Spleen (tissue), 11 donors: ENCODE measurements around the gene TMEM184A. TPM values are rescaled to one million over a fixed set of nuclear protein-coding genes. Genes with fewer than 3 reads are reported as not detected.
"Not testable (repeated sequence)": the region's sequence is repeated elsewhere in the genome, so short reads cannot be mapped to it uniquely, and the experiment has no call there.

Experiments
- DNase-seq: peaks from one replicate; pipeline ENCODE4 v3.0.0-alpha.2; 2020
- H3K27ac ChIP-seq, 8 donors: fragments of 200-600 bp; sonication (generic) in 7 of 8; 1 replicate in 4 of 8; 2 replicates in 4 of 8; pipeline versions ENCODE4 v1.5.0 to v1.8.0; 2016 to 2021; ENCODE audit warnings: inconsistent platforms in 4 of 8, mild to moderate bottlenecking in 4 of 8, moderate library complexity in 1 of 8
- H3K27me3 ChIP-seq, 7 donors: fragments of 200-600 bp; sonication (generic) in 6 of 7; replicated peaks in 1 of 7; 1 replicate in 4 of 7; 2 replicates in 3 of 7; pipeline versions ENCODE4 v1.5.0 to v1.8.0; 2016 to 2021; ENCODE audit warnings: inconsistent platforms in 3 of 7, mild to moderate bottlenecking in 1 of 7
- H3K36me3 ChIP-seq, 6 donors: fragments of 200-600 bp; sonication (generic) in 5 of 6; 1 replicate in 4 of 6; 2 replicates in 2 of 6; pipeline versions ENCODE4 v1.5.0 to v1.8.0; 2016 to 2021; ENCODE audit warnings: inconsistent platforms in 2 of 6
- H3K4me1 ChIP-seq, 6 donors: fragments of 200-600 bp; sonication (generic) in 5 of 6; 1 replicate in 3 of 6; 2 replicates in 3 of 6; pipeline versions ENCODE4 v1.5.0 to v1.8.0; 2016 to 2021; ENCODE audit warnings: inconsistent platforms in 3 of 6
- H3K4me3 ChIP-seq, 8 donors: fragments of 200-600 bp; sonication (generic) in 7 of 8; 1 replicate in 4 of 8; 2 replicates in 4 of 8; pipeline versions ENCODE4 v1.5.0 to v1.8.0; 2016 to 2021; ENCODE audit warnings: inconsistent platforms in 4 of 8, mild to moderate bottlenecking in 4 of 8, moderate library complexity in 2 of 8
- H3K9me3 ChIP-seq, 8 donors: fragments of 200-600 bp; sonication (generic) in 7 of 8; 1 replicate in 4 of 8; 2 replicates in 4 of 8; pipeline versions ENCODE4 v1.5.0 to v1.8.0; 2016 to 2021; ENCODE audit warnings: inconsistent platforms in 4 of 8
- CTCF ChIP-seq, 11 experiments: fragments of 200-600 bp in 7 of 11; fragments of 450-650 bp in 4 of 11; sonication (generic) in 4 of 11; IDR thresholded peaks in 8 of 11; conservative IDR thresholded peaks in 3 of 11; 1 replicate in 7 of 11; 2 replicates in 4 of 11; pipeline versions ENCODE4 v1.4.0 to v1.8.0; 2016 to 2021; ENCODE audit warnings: antibody characterized with exemption in 11 of 11, inconsistent platforms in 4 of 11, mild to moderate bottlenecking in 1 of 11
- POLR2A ChIP-seq, 3 donors: fragments of 450-650 bp; IDR thresholded peaks; one replicate each; pipeline ENCODE4 v1.5.1; 2017; ENCODE audit warnings: antibody characterized with exemption in 3 of 3, mild to moderate bottlenecking in 1 of 3
- POLR2AphosphoS5 ChIP-seq, 3 donors: sonication (generic); formaldehyde crosslinking; IDR thresholded peaks; one replicate each; pipeline ENCODE4 v1.5.1; 2017; ENCODE audit warnings: antibody characterized with exemption in 3 of 3
- WGBS, 5 donors: extraction: QIAGEN DNeasy Blood & Tissue Kit in 3 of 5; methylation state at CpG; one replicate each; pipeline versions ENCODE4 v1.1.5 to v1.1.7; 2013 to 2018; 5-methylcytosine and 5-hydroxymethylcytosine counted together
- intact Hi-C: fragments of 100-400 bp; cut with DNase I; formaldehyde crosslinking; loops from one replicate; pipeline ENCODE4 v1.15.0; 2023; ENCODE audit warnings: low total_unique reads
- polyA plus RNA-seq, 3 donors: library from polyadenylated mRNA; stranded (reverse); fragments of 200-250 nt; gene quantifications; one replicate each; pipeline ENCODE4 v1.2.1, GENCODE V29; 2013
- total RNA-seq, 7 donors: library from RNA; depleted of rRNA in 3 of 7; stranded (reverse); fragments of >200 nt in 3 of 7; fragmentation: NEBNext Ultra II Directional in 4 of 7; extraction: Animal tissue kit (Norgen Biotek cat#: 25700) in 4 of 7; gene quantifications; one replicate each; pipeline versions ENCODE4 v1.1.0 to v1.2.1, GENCODE V29; 2016 to 2021
- donor health status: healthy with polysubstance abuse.
- donor health status: DM: no; HTN: no; CAD: no; lungs with moderate emphysema.
- donor health status: DM: no; HTN: no; CAD: no.
- donor health status: Bipolar disorder and iron deficiency.
- donor health status: healthy.
- donor health status: DM: no; HTN: no; CAD: no.
- donor health status: DM: yes; HTN: yes; CAD: no.

TMEM184A gene
- total and polyA plus RNA-seq, 10 donors: 0.09 to 0.39 (median 0.21) TPM; not detected in 4

DNA sequence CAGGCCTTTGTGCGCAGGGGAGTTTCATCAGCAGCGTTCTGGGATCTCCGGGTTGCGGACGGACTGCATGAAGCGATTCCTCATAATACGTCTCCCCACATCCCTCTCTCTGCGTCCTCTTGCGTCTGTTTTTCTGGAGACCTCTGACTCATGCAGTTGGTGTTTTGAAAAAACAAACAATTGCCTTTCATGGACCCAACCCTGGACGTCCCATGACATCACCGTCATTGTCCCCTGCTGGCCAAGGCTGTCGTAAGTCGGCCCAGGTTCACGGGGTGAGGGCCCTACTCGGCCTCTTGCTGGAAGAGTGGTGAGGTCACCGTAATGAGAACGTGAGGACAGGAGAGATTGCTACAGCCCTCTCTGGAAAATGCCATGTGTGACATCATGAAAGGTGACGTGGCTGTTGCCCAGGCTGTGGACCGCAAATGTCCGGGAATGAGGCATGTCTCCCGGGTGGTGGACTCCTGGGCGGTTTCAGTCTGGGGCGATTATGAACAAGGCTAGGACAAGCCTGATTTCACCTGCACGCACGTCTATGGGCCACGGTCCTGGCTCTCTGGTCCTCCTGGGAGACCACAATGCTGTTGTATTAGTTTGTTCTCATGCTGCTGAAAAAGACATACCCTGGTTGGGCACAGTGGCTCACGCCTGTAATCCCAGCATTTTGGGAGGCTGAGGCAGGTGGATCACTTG, 35.3 kb downstream of the TMEM184A start:
- Histone ChIP-seq H3K27ac (no peak overlapping the region), H3K9me3 (peaks cover 0 to 16% (median 9%) of the 10 kb centered on the region in 8 donors), H3K27me3 (peaks cover 0 to 19% (median 0%) of the 10 kb centered on the region in 7 donors), H3K4me3 (no peak overlapping the region), H3K36me3 (no peaks in the 10 kb centered on the region), H3K4me1 (no peaks in the 10 kb centered on the region)
- intact Hi-C loops: no loop called here
- WGBS, 5 donors: 82 to 90% (median 84%) methylated on average over 27 of the region's 27 CpGs
- TF ChIP-seq CTCF (IDR thresholded peaks at IDR 0.05 in 8 of 11, conservative IDR thresholded peaks at IDR 0.05 in 3 of 11) (no peak), POLR2A (IDR thresholded peaks at IDR 0.05) (no peak), POLR2AphosphoS5 (IDR thresholded peaks at IDR 0.05) (no peak)
- no peak for DNase-seq

- H3K27ac ChIP-seq, intact Hi-C loops, H3K4me3 ChIP-seq, H3K36me3 ChIP-seq, DNase-seq, H3K4me1 ChIP-seq: not testable (repeated sequence)
- Histone ChIP-seq H3K27me3 (peaks cover 0 to 18% (median 0%) of the 10 kb centered on the region in 7 donors), H3K9me3 (peaks cover 0 to 16% (median 9%) of the 10 kb centered on the region in 8 donors)
- 89 to 95% (median 92%) methylated on average over 12 of the region's 12 CpGs for WGBS, 5 donors
These were observed 36.6 kb downstream of the TMEM184A start for GRCh38 chr7:1519322-1519922.

- no peak overlapping the region for H3K27ac ChIP-seq
- TF ChIP-seq POLR2AphosphoS5 (IDR thresholded peaks at IDR 0.05) (no peak), CTCF (IDR thresholded peaks at IDR 0.05 in 8 of 11, conservative IDR thresholded peaks at IDR 0.05 in 3 of 11) (no peak), POLR2A (IDR thresholded peaks at IDR 0.05) (no peak)
- H3K4me3 ChIP-seq: no peak overlapping the region
- no peaks in the 10 kb centered on the region for H3K36me3 ChIP-seq
- DNase-seq: no peak
- H3K9me3 ChIP-seq: peaks cover 0 to 16% (median 9%) of the 10 kb centered on the region in 8 donors
- H3K4me1 ChIP-seq: peaks cover 0 to 30% (median 23%) of the 10 kb centered on the region in 6 donors
- intact Hi-C loops: no loop called here
- 79 to 87% (median 80%) methylated on average over 18 of the region's 18 CpGs for WGBS, 5 donors
- H3K27me3 ChIP-seq: peaks cover 0 to 18% (median 0%) of the 10 kb centered on the region in 7 donors
These were observed 39.3 kb downstream of the TMEM184A start for GRCh38 chr7:1516586-1517251.

GRCh38 chr7:1515509-1515967, 40.5 kb downstream of the TMEM184A start:
- intact Hi-C loops, H3K27ac ChIP-seq, H3K4me3 ChIP-seq, H3K36me3 ChIP-seq, DNase-seq: not testable (repeated sequence)
- Histone ChIP-seq H3K4me1 (peaks cover 0 to 42% (median 34%) of the 10 kb centered on the region in 6 donors), H3K9me3 (peaks cover 0 to 16% (median 9%) of the 10 kb centered on the region in 8 donors), H3K27me3 (peaks cover 0 to 21% (median 0%) of the 10 kb centered on the region in 7 donors)
- 83 to 91% (median 85%) methylated on average over 16 to 17 of the region's 17 CpGs for WGBS, 5 donors

GRCh38 chr7:1514995-1515401, 41.0 kb downstream of the TMEM184A start:
- H3K36me3 ChIP-seq: no peaks in the 10 kb centered on the region
- H3K4me3 ChIP-seq: no peak overlapping the region
- TF ChIP-seq CTCF (IDR thresholded peaks at IDR 0.05 in 8 of 11, conservative IDR thresholded peaks at IDR 0.05 in 3 of 11): no peak
- no peak for TF ChIP-seq POLR2A (IDR thresholded peaks at IDR 0.05)
- TF ChIP-seq POLR2AphosphoS5 (IDR thresholded peaks at IDR 0.05): no peak
- no peak overlapping the region for H3K27ac ChIP-seq
- 52 to 63% (median 58%) methylated on average over 4 of the region's 4 CpGs for WGBS, 5 donors
- intact Hi-C loops: no loop called here
- peaks cover 0 to 47% (median 35%) of the 10 kb centered on the region in 6 donors for H3K4me1 ChIP-seq
- peaks cover 0 to 21% (median 0%) of the 10 kb centered on the region in 7 donors for H3K27me3 ChIP-seq
- DNase-seq: no peak
- peaks cover 0 to 15% (median 9%) of the 10 kb centered on the region in 8 donors for H3K9me3 ChIP-seq
